OCI-LY3 (cell line): ENCODE data around the gene RHBG.

Experiments used
- CTCF ChIP-seq: fragments of 200-600, 300-600 bp; sonication (generic); IDR thresholded peaks from 2 replicates; pipeline ENCODE4 v1.5.1; 2014; ENCODE audit warnings: antibody characterized with exemption, low read length, low read depth
- EZH2phosphoT487 ChIP-seq: fragments of 200-600 bp; shearing (Covaris generic); IDR thresholded peaks from 2 replicates; pipeline ENCODE4 v1.6.1; 2018; ENCODE audit warnings: antibody characterized with exemption, mixed run types, low read depth

- TF ChIP-seq CTCF = no peak
- TF ChIP-seq EZH2phosphoT487 = no peak
These were observed 3.9 kb downstream of the RHBG start for GRCh38 chr1:156372876-156373275.
